Ramos (cell line): Measurements from ENCODE around the gene ESF1.

Experiments
- in situ Hi-C: fragments of 300-500 bp; cut with MboI; formaldehyde crosslinking; loops from one replicate; pipeline ENCODE4 v1.14.3; 2022; ENCODE audit warnings: low sequenced_read_pairs; ENCODE audit not compliant: unreplicated experiment

Gene ESF1

DNA sequence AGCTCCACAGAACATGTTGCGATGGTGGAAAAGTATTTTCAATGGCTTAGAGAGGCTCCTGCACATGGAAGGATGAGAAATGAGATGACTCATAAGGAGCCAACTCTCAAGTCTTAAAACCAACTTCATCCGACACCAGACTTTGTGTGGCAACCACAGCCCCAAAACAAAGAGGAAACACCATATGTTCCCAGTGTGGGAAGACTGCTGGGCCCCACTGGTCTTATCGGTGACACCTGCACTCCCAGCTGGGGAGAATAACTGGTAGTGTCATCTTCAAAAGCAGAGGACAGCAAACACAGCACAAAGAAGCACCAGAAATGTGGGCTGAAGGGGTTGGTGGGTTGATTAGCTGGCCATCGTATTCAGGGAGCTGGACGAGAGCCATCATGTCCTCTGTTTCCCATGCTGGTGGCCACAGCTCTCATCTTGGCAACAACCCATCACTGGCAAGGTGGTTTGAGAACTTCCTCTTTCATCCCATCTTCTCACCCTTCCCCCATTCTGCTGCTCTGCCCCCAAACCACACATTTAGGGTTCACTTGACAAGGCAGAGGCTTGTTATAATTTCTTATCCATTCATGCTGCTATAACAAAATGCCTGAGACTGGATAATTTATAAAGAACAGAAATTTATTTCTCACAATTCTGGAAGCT, 100.0 kb downstream of the ESF1 start:
- in situ Hi-C loops, result no loop called here

DNA sequence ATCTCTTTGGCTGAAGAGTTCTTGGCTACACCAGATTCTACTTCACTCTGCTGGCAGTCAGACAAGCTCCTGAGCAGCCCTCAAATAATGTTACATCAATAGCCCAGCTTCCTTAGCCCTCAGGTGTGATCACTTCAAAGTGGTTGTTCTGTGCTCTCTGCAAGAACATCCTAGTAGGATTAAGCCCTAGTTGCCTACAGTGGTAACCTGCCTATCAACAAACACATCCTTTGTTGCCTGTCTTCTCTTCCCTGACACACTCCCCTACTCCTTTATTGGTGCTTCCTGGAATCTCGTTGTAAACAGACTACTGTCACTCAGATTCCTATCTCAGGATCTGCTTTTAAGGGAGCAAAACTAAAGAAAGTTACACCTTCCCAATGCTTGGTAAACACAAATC, 100.9 kb downstream of the ESF1 start:
- in situ Hi-C loops, result no loop called here

DNA sequence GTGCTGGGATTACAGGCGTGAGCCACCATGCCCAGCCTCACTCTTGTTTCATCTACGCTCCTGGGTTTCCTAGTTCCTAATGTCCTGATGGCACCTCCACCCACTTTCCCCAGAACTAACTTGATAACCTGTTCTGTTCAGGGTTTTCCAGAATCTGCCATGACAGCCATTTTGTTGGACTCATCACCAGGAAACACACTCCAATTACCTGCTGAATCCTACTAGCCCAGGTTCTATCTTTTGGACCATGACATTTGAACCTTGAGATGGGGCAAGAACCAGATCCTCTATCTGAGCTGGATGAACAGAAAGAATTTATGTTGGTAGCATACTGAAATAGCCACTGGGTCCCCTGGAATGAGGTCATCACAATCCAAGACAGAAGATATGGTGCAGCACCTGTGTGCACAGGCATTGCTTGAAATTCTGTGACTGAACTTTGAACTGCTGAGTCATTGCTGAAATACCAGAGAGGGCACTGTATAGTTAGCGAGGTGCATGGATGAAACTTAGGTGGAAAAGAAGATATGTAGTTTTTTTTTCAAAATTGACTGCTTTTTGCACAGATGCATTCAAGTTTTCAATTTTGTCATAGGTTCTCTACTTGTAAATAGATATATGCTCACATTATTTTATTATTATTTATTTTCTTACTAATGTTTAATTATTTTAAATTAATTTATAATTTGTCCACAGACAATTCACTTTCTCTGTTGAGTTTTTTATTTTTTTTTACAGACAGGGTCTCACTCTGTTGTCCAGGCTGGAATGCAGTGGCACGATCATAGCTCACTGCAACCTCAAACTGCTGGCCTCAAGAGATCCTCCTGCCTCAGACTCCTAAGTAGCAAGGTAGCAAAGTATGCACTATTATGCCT, 103.2 kb downstream of the ESF1 start:
- in situ Hi-C loops, result no loop called here

DNA sequence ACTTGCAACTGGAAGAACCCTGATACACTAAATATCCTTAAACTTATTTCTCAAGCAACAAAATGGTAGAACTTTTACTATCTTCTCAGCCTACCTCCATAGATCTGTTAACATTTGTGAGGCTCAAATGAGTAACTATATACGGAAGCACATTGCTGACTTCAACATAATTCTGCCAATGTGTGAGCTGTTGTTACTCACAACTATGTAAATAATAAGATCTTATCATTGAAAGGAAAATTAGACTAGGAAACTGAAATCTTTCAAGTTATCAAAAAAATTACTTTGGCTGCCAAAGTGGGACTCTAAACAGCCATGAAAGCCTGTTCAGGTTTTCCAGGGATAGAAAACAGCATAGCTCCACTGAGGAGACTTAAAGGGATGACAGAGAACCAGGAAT, 105.8 kb downstream of the ESF1 start:
- in situ Hi-C loops, result no loop called here

DNA sequence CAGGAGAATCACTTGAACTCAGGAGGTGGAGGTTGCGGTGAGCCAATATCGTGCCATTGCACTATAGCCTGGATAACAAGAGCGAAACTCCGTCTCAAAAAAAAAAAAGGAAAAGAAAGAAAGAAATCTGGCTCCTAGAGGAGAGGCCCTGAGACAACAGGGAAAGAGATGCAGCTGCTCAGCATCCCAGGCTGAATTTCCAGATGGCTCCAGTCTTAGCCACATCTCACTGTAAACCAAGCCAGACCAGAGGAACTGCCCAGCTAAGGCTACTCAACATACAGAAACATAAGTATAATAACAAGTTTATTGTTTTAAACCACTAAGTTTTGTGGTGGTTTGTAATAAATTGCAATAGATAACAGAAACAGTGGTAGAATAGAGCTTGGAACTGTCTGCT, 107.5 kb downstream of the ESF1 start:
- in situ Hi-C loops, result no loop called here

DNA sequence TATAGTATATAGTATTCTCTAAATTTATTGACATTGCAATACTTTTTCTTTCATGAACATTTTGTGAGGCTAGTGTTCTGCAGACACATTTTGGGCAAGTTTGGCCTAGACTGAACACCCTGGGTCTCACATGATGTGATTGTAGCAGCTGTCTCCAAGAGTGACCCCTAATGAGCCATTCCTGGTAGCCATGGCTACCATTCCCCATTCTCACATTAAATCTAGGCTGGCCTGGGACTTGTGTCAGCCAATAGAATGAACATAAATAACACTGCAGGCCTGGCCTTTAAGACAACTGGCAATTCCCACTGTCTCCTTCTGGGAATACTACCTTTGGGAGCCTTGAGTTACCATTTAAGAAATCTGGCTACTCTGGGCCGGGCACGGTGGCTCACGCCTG, 108.0 kb downstream of the ESF1 start:
- in situ Hi-C loops, result no loop called here

DNA sequence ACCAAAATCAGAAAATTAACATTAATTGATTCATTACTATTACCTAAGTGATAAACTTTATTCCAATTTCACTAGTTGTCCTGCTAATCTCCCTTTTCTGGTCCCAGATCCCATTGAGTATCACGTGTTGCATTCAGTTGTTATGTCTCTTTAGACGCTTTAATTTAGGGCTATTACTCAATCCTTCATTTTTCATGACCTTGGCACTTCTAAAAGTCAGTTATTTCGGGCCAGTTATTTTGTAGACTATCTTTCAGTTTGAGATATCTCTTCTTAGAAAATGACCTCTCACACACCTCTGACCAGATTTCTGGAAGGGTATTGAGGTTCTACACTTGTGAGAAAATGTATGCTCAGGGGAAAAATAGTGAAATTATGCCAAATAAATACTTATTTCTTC, 112.0 kb downstream of the ESF1 start:
- in situ Hi-C loops, result no loop called here

DNA sequence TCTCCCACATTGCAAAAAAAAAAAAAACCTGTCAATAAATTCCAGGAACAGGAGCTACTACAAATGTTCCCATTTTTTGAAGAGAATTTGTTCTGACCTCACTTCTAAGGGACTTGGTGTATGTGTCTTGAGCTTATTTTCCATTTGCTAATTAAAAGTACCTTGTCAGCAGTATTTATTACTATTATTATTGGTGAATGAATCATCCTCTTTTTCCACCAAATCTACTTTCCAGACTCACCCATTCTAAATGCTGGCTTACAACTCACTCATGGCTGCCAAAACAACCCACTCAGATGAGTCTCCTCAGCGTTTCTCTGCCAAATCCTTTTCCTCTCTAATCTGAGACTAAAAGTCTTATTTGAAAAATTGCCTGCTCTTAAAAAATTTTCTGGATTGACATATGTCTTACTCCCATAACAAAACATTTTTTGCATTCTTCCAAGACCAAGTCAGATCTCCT, 112.8 kb downstream of the ESF1 start:
- in situ Hi-C loops, result no loop called here

DNA sequence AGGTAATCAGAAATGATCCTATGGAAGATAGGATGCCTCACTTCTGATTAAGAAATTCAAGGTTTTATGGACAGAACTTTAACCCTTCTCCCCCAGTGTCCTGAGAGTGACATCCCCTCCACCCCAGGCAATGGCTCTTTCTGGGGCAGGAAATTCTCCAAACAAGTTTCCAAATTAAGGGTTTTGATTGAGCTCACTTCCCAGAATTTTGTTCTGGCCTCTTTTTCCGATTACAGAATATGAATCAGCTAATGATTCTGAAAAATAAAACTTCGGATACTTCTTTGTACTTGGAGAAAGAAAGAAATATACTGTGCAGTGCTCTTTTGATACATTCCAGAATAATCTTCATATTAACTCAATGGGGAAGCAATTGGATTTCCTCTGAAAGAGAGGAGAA, 113.2 kb downstream of the ESF1 start:
- in situ Hi-C loops, result no loop called here

DNA sequence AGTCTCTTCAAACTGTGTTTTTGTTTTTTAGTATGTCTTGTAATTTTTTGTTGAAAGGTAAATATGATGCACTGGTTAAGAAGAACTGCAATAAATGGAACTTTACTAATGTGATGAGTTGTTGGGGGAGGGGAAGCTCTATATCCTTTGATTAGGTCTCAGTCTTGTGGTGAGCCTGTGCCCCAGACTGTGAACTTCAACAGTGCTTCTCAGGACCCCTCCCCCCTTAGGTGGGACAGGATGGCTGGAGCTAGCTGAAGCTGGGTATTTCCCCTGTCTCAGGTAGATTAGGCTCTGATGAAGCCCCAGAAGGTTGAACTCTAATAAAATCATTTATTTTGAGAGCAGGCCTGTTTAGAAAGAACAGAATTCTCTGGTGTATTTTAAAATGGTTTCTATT, 114.6 kb downstream of the ESF1 start:
- in situ Hi-C loops, result no loop called here

DNA sequence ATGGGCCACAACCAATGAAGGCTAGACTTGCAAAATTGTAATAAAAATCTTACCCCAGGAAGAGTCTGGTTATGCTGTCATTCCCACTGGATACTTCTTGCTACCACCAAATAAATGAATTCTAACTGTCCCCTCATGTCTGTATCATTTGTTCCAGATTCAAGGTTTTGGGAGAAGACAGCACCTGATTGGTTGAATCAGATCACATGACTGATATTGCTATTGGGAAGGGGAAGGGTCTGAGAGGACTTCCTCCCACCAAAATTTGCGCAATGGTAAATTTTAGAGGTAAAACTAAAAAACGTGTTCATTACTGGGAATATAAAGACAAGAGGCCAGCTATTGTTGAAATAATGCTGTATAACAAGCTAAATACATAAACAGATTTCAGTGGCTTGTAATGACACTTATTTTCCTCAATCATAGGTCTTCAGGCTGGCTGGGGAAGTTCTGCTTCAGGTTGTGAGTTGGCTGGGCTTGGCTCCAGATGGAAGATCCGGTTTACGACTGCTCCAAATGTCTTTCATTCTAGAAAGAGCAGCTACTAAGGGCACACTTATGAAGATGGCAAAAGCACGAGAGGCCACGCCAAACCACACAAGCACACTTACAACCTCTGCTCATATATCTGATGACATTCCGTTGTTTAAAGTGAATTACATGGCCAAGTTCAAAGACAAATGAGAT, 118.9 kb downstream of the ESF1 start:
- in situ Hi-C loops, result no loop called here
